Measurements from ENCODE around the gene RAB9A. TPM values are rescaled to one million over a fixed set of nuclear protein-coding genes. Genes with fewer than 3 reads are reported as not detected.

Gene RAB9A
- total RNA-seq, 1 donor from 2014 or later, result 26.4 TPM

GRCh38 chrX:13732246-13733067 lies 43.5 kb downstream of the RAB9A start:
- peak overlapping the region; percentile 8 for H3K27ac Mint-ChIP-seq
- DNase-seq (ENCODE audit: extremely low spot score, unreplicated experiment), result no peak
- H3K9me3 Mint-ChIP-seq, result no peaks in the 10 kb centered on the region
- no peak for TF ChIP-seq CTCF (conservative IDR thresholded peaks at IDR 0.05)
- peaks cover 27% of the 10 kb centered on the region for H3K36me3 Mint-ChIP-seq
- no peaks in the 10 kb centered on the region for H3K27me3 Mint-ChIP-seq
- H3K4me1 Mint-ChIP-seq (ENCODE audit: unreplicated experiment), result peaks cover 5% of the 10 kb centered on the region
- peak overlapping the region; percentile 42 for H3K4me3 Mint-ChIP-seq

GRCh38 chrX:13733506-13733905 lies 44.6 kb downstream of the RAB9A start:
- Mint-ChIP-seq H3K36me3 (peaks cover 17% of the 10 kb centered on the region), H3K4me3 (peak overlapping the region; percentile 92), H3K27ac (peak overlapping the region; percentile 92), H3K9me3 (no peaks in the 10 kb centered on the region), H3K4me1 (ENCODE audit: unreplicated experiment) (peaks cover 5% of the 10 kb centered on the region), H3K27me3 (no peaks in the 10 kb centered on the region)
- DNase-seq (ENCODE audit: extremely low spot score, unreplicated experiment), result no peak
- TF ChIP-seq CTCF (conservative IDR thresholded peaks at IDR 0.05), result no peak

GRCh38 chrX:13734278-13735172 lies 45.6 kb downstream of the RAB9A start, which contains the start of the genes OFD1 and TRAPPC2:
Gene OFD1 (plus strand): TSS chrX:13734748. CDS start chrX:13735072, 324 bp downstream.
Gene TRAPPC2 (minus strand): TSS chrX:13734620. CDS start chrX:13719963, 14,657 bp downstream.
- Mint-ChIP-seq H3K27me3 (no peaks in the 10 kb centered on the region), H3K27ac (peak within 1 kb of the TSS; percentile 92), H3K36me3 (peaks cover 12% of the 10 kb centered on the region), H3K9me3 (no peaks in the 10 kb centered on the region), H3K4me1 (ENCODE audit: unreplicated experiment) (peaks cover 5% of the 10 kb centered on the region), H3K4me3 (peak within 1 kb of the TSS; percentile 92)
- peak; percentile 89 for DNase-seq (ENCODE audit: extremely low spot score, unreplicated experiment)
- no peak for TF ChIP-seq CTCF (conservative IDR thresholded peaks at IDR 0.05)

GRCh38 chrX:13741695-13742094 lies 52.8 kb downstream of the RAB9A start:
- Mint-ChIP-seq H3K4me1 (ENCODE audit: unreplicated experiment) (no peaks in the 10 kb centered on the region), H3K27me3 (no peaks in the 10 kb centered on the region), H3K27ac (no peak overlapping the region), H3K9me3 (no peaks in the 10 kb centered on the region), H3K4me3 (no peak overlapping the region), H3K36me3 (peaks cover 8% of the 10 kb centered on the region)
- no peak for TF ChIP-seq CTCF (conservative IDR thresholded peaks at IDR 0.05)
- no peak for DNase-seq (ENCODE audit: extremely low spot score, unreplicated experiment)

- TF ChIP-seq CTCF (conservative IDR thresholded peaks at IDR 0.05), result no peak
Observed at GRCh38 chrX:13742397-13743176, 53.7 kb downstream of the RAB9A start.

More at GRCh38 chrX:13742397-13743176, 53.7 kb downstream of the RAB9A start:
- Mint-ChIP-seq H3K27me3 (no peaks in the 10 kb centered on the region), H3K4me1 (ENCODE audit: unreplicated experiment) (no peaks in the 10 kb centered on the region), H3K4me3 (no peak overlapping the region), H3K9me3 (no peaks in the 10 kb centered on the region), H3K36me3 (peaks cover 8% of the 10 kb centered on the region), H3K27ac (peak overlapping the region; percentile 68)
- no peak for DNase-seq (ENCODE audit: extremely low spot score, unreplicated experiment)
